Measurements from ENCODE around the gene ZNF653. TPM values are rescaled to one million over a fixed set of nuclear protein-coding genes. Genes with fewer than 3 reads are reported as not detected.

The ZNF653 gene
- total and polyA plus RNA-seq, 12 donors, result 2.3 to 7.8 (median 4.2) TPM

DNA sequence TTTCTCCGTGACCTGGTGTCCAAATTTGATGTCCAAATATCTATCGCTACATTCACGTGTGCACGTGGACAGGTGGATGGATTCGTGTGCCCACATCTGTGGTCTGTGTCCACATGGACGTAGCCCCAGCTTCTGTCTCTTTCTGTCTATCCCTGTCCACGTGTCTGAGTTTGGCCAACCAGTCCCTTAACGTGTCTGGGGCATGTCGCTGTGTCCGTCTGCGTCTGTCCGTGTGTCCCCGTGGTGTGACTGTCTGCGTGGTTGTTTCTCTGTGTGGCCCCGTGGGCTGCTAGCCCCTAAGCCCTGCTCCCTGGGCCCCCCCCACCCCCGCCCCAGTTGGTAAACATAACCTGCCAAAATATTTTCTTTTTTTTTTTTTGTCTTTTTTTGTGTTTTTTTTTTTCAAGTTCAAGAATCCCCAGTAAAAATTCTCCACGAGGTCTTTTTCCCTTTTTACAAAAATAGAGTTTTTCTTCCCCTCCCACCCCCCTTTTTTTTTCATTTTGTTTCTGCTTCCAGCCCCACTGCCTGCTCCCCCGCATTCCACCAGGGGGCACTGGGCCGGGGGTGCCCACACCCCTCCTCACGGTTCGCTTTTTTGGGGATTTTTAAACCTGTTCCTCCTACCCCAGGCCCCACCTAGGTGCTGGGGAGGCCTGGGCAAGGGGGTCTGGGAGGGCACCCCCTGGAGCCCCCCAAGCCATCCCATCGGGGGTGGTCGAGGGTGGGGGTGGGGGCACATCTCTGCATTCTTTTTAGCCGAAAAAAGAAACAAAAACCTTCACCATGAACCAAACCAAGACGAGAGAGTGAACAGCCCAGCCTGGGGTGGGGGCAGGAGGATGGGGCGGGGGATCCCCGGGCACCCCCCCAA lies 51.9 kb downstream of the ZNF653 start:
- peaks cover 0 to 23% (median 12%) of the 10 kb centered on the region in 9 donors for H3K36me3 ChIP-seq
- no peak overlapping the region for H3K4me3 ChIP-seq
- DNase-seq (no peak), ATAC-seq (no peak)
- peaks cover 0 to 12% (median 0%) of the 10 kb centered on the region in 9 donors for H3K4me1 ChIP-seq
- H3K9me3 ChIP-seq, result no peaks in the 10 kb centered on the region
- peaks cover 0 to 20% (median 8%) of the 10 kb centered on the region in 7 donors for H3K27me3 ChIP-seq
- intact Hi-C loops (cut with DNase I), result no loop called here
- TF ChIP-seq CTCF (IDR thresholded peaks at IDR 0.05), result peak in 2 of 9 donors; percentile 15 to 21
- WGBS, 2 donors, result 56 to 62% methylated on average over 27 of the region's 27 CpGs
- H3K27ac ChIP-seq, result no peak overlapping the region

DNA sequence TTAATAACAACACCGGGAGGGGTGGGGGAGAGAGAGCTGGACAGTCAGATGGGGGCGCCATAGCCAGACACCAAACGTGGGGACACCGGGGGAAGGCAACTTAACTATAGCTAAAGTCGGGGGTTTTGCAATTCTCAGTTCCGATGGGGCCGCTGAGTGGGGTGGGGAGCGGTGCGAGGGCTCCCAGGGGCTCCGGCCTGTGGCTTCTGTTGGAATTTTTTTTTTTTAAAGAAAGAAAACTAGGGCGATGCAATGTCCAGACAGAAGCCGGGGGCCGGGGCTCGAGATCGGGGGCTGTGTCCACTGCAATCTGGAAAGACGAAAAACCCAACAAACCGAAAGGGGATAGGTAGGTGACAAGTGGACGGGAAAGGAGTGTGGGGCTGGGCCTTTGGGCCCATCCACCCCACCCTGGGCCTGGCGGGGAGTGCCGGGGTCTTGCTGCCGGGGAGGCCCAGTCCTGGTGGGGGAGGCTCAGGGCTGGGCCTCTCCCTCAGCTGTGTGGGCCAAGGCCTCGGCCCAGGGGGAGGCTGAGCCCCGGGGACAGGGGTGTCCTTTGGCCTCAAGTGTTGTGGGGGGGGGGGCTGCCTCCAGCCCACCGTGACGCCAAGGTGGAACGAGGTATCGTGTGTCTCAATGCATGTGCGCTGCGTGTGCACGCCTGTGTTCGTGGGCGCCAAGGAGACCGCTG lies 52.9 kb downstream of the ZNF653 start:
- intact Hi-C loops (cut with DNase I), result no loop called here
- no peak for DNase-seq
- H3K4me3 ChIP-seq, result no peak overlapping the region
- H3K9me3 ChIP-seq, result no peaks in the 10 kb centered on the region
- peaks cover 0 to 33% (median 20%) of the 10 kb centered on the region in 9 donors for H3K36me3 ChIP-seq
- H3K27ac ChIP-seq, result no peak overlapping the region
- WGBS, 2 donors, result 75 to 81% methylated on average over 33 of the region's 33 CpGs
- peaks cover 0 to 12% (median 0%) of the 10 kb centered on the region in 9 donors for H3K4me1 ChIP-seq
- no peak for ATAC-seq
- TF ChIP-seq CTCF (IDR thresholded peaks at IDR 0.05), result no peak
- peaks cover 0 to 12% (median 1%) of the 10 kb centered on the region in 7 donors for H3K27me3 ChIP-seq

DNA sequence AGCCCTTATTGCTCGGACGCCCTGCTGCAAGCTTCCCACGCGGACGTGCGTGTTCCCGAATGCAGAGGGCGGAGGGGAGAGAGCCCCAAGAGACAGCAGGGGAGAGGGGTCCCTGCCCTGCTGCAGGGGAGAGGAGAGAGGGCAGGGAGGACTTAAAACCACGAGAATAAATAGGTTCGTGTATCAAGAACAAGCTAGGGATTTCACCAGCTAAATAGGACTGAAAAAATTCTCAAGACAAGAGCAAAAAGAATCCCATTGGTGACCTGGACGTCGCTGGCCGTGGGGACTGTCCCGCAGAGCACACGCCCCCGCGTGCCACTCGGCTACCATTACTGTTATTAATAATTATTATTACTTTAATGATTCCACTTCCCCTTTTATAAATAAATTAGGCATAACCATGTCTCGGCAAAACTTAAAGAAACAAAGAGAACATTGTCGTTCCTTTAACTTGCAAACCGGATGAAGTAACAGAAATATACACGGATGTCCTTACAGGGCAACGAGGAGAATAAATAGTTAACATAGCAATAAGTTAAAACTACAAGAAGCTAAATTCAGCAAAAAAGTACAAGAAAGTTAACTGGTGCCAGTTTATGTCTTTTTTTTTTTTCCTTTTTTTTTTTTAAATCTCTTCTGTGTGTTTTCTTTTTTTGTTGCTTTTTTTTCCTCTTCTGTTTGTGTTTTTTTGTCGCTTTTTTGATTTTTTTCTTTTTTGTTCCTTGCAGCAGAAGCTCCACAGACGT lies 53.6 kb downstream of the ZNF653 start:
- TF ChIP-seq CTCF (IDR thresholded peaks at IDR 0.05), result no peak
- peaks cover 0 to 12% (median 0%) of the 10 kb centered on the region in 9 donors for H3K4me1 ChIP-seq
- H3K27me3 ChIP-seq, result peaks cover 0 to 12% (median 0%) of the 10 kb centered on the region in 7 donors
- peak in 1 of 8 donors; percentile 23 for ATAC-seq
- peak overlapping the region in 2 of 10 donors; percentile 17 to 64 for H3K27ac ChIP-seq
- intact Hi-C loops (cut with DNase I), result no loop called here
- H3K4me3 ChIP-seq, result peak overlapping the region in 4 of 10 donors; percentile 2 to 17 (median 14)
- H3K9me3 ChIP-seq, result no peaks in the 10 kb centered on the region
- WGBS, 2 donors, result 31 to 42% methylated on average over 25 of the region's 25 CpGs
- peaks cover 0 to 40% (median 24%) of the 10 kb centered on the region in 9 donors for H3K36me3 ChIP-seq
- DNase-seq, result no peak
